IMR-90 (cell line): Measurements from ENCODE around the gene OR5B3. TPM values are rescaled to one million over a fixed set of nuclear protein-coding genes. Genes with fewer than 3 reads are reported as not detected.

Source experiments
- ATAC-seq: fragments of 200-7000 bp; cut with Tn5 transposase; 2 replicates; pipeline ENCODE4 v1.9.1; 2020; ENCODE audit warnings: low read depth, mild to moderate bottlenecking, moderate library complexity
- BruUV-seq: library from RNA; stranded (reverse); fragments of 400-500 nt; replicated peaks from 2 replicates; lab custom pipeline; 2021; lab: Mats Ljungman, UMichigan
- CTCF ChIA-PET: fragments of 300-600 bp; formaldehyde crosslinking; extraction: SDS; loops from one replicate; lab custom pipeline; 2021; ENCODE audit warnings: antibody characterized with exemption; lab: Yijun Ruan, JAX
- POLR2A ChIA-PET: fragments of 300-600 bp; sonication (Branson Sonifier 250); formaldehyde crosslinking; loops from one replicate; lab custom pipeline; 2022; ENCODE audit warnings: antibody characterized with exemption; ENCODE audit not compliant: unreplicated experiment; lab: Charles Lee
- DNase-seq: peaks from one replicate; pipeline ENCODE4 v3.0.0; 2013
- H2AFZ ChIP-seq: replicated peaks from 2 replicates; pipeline ENCODE3; 2013; ENCODE audit warnings: low read length, mild to moderate bottlenecking; ENCODE audit not compliant: poor library complexity
- H2AK5ac ChIP-seq: 2 replicates; pipeline ENCODE4 v1.6.1; 2013; ENCODE audit warnings: low read depth, low read length, inconsistent platforms
- H2AK9ac ChIP-seq: replicated peaks from 2 replicates; pipeline ENCODE3; 2013; ENCODE audit warnings: mild to moderate bottlenecking, low read depth, low read length, moderate library complexity; ENCODE audit not compliant: poor library complexity
- H2BK120ac ChIP-seq: 2 replicates; pipeline ENCODE4 v1.6.1; 2013; ENCODE audit warnings: low read depth, low read length, inconsistent platforms
- H2BK15ac ChIP-seq: 3 replicates; pipeline ENCODE4 v1.6.1; 2013; ENCODE audit warnings: low read depth, low read length, inconsistent platforms
- H2BK20ac ChIP-seq: 2 replicates; pipeline ENCODE4 v1.6.1; 2013; ENCODE audit warnings: low read depth, mild to moderate bottlenecking, inconsistent platforms, low read length, moderate library complexity
- H2BK5ac ChIP-seq: 2 replicates; pipeline ENCODE4 v1.6.1; 2013; ENCODE audit warnings: mild to moderate bottlenecking, low read depth, low read length, inconsistent platforms; ENCODE audit not compliant: poor library complexity, severe bottlenecking
- H3K14ac ChIP-seq: replicated peaks from 2 replicates; pipeline ENCODE4 v1.6.1; 2013; ENCODE audit warnings: low read depth, low read length, inconsistent platforms
- H3K18ac ChIP-seq: 2 replicates; pipeline ENCODE4 v1.6.1; 2013; ENCODE audit warnings: low read depth, low read length, control low read depth
- H3K23ac ChIP-seq: 2 replicates; pipeline ENCODE4 v1.6.1; 2013; ENCODE audit warnings: low read depth, low read length, inconsistent platforms
- H3K27ac ChIP-seq: 2 replicates; pipeline ENCODE4 v1.5.1; 2013; ENCODE audit warnings: mild to moderate bottlenecking, control low read depth, low read length; ENCODE audit not compliant: insufficient read depth
- H3K27me3 ChIP-seq: 2 replicates; pipeline ENCODE4 v1.6.1; 2013; ENCODE audit warnings: low read length; ENCODE audit not compliant: control insufficient read depth, insufficient read depth
- H3K36me3 ChIP-seq: 2 replicates; pipeline ENCODE4 v1.6.1; 2013; ENCODE audit warnings: low read length, mixed read lengths; ENCODE audit not compliant: control insufficient read depth, insufficient read depth
- H3K4ac ChIP-seq: 2 replicates; pipeline ENCODE4 v1.6.1; 2013; ENCODE audit warnings: low read depth, low read length, inconsistent platforms
- H3K4me1 ChIP-seq: 2 replicates; pipeline ENCODE4 v1.6.1; 2013; ENCODE audit warnings: low read length, mixed read lengths; ENCODE audit not compliant: control insufficient read depth, insufficient read depth
- H3K4me2 ChIP-seq: 2 replicates; pipeline ENCODE4 v1.6.1; 2013; ENCODE audit warnings: low read depth, mild to moderate bottlenecking, control low read depth, low read length, moderate library complexity
- H3K4me3 ChIP-seq: 2 replicates; pipeline ENCODE4 v1.5.1; 2013; ENCODE audit warnings: low read depth, mild to moderate bottlenecking, control low read depth, low read length, moderate library complexity; ENCODE audit not compliant: insufficient read depth
- H3K56ac ChIP-seq: 2 replicates; pipeline ENCODE4 v1.6.1; 2013; ENCODE audit warnings: low read length, inconsistent platforms; ENCODE audit not compliant: insufficient read depth; ENCODE audit errors: extremely low read depth
- H3K79me1 ChIP-seq, 2 experiments: 2 replicates each; pipeline ENCODE4 v1.6.1; 2013; ENCODE audit warnings: low read length in 2 of 2, inconsistent platforms in 1 of 2, low read depth in 1 of 2
- H3K9ac ChIP-seq: 2 replicates; pipeline ENCODE4 v1.6.1; 2013; ENCODE audit warnings: low read depth, low read length, control low read depth
- H3K9me1 ChIP-seq: 2 replicates; pipeline ENCODE4 v1.6.1; 2013; ENCODE audit warnings: low read length, inconsistent platforms; ENCODE audit not compliant: insufficient read depth
- H3K9me3 ChIP-seq: 2 replicates; pipeline ENCODE4 v1.6.1; 2013; ENCODE audit warnings: low read length; ENCODE audit not compliant: control insufficient read depth, insufficient read depth
- H4K20me1 ChIP-seq: 2 replicates; pipeline ENCODE4 v1.6.1; 2013; ENCODE audit warnings: low read length, inconsistent platforms; ENCODE audit not compliant: insufficient read depth
- H4K5ac ChIP-seq: 2 replicates; pipeline ENCODE4 v1.6.1; 2013; ENCODE audit warnings: mild to moderate bottlenecking, low read depth, low read length, control low read depth
- H4K8ac ChIP-seq, 2 experiments: 2 replicates each; pipeline ENCODE4 v1.6.1; 2013; ENCODE audit warnings: low read depth in 2 of 2, low read length in 2 of 2, control low read depth in 1 of 2, inconsistent platforms in 1 of 2
- H4K91ac ChIP-seq: 2 replicates; pipeline ENCODE4 v1.6.1; 2013; ENCODE audit warnings: low read depth, low read length, inconsistent platforms; ENCODE audit not compliant: insufficient read depth
- BHLHE40 ChIP-seq: fragments of 150-350 bp; IDR thresholded peaks from 2 replicates; pipeline ENCODE4 v1.6.1; 2016; ENCODE audit warnings: mild to moderate bottlenecking, low read depth, low read length
- CEBPB ChIP-seq: IDR thresholded peaks from 2 replicates; pipeline ENCODE4 v1.6.1; 2012; ENCODE audit warnings: low read depth, low read length, improper control_type of control experiment
- CHD1 ChIP-seq: IDR thresholded peaks from 2 replicates; pipeline ENCODE4 v1.6.1; 2012; ENCODE audit warnings: low read depth, low read length, improper control_type of control experiment
- FOS ChIP-seq: fragments of 150-350 bp; IDR thresholded peaks from 2 replicates; pipeline ENCODE4 v1.6.1; 2016; ENCODE audit warnings: low read depth, low read length
- MAFK ChIP-seq: IDR thresholded peaks from 2 replicates; pipeline ENCODE4 v1.6.1; 2012; ENCODE audit warnings: low read depth, low read length, improper control_type of control experiment
- MAZ ChIP-seq: IDR thresholded peaks from 2 replicates; pipeline ENCODE4 v1.6.1; 2012; ENCODE audit warnings: low read depth, mild to moderate bottlenecking, low read length, improper control_type of control experiment, moderate library complexity, borderline replicate concordance
- MXI1 ChIP-seq: IDR thresholded peaks from 2 replicates; pipeline ENCODE4 v1.6.1; 2012; ENCODE audit warnings: low read depth, mild to moderate bottlenecking, low read length, moderate library complexity, borderline replicate concordance
- NFE2L2 ChIP-seq: fragments of 150-350 bp; IDR thresholded peaks from 2 replicates; pipeline ENCODE4 v1.6.1; 2016; ENCODE audit warnings: low read depth, mild to moderate bottlenecking, low read length
- POLR2A ChIP-seq: IDR thresholded peaks from 2 replicates; pipeline ENCODE4 v1.6.1; 2012; ENCODE audit warnings: mild to moderate bottlenecking, low read depth, low read length
- RAD21 ChIP-seq: IDR thresholded peaks from 2 replicates; pipeline ENCODE4 v1.6.1; 2012; ENCODE audit warnings: low read length, improper control_type of control experiment
- RCOR1 ChIP-seq: IDR thresholded peaks from 2 replicates; pipeline ENCODE4 v1.6.1; 2012; ENCODE audit warnings: mild to moderate bottlenecking, low read length, improper control_type of control experiment; ENCODE audit not compliant: insufficient replicate concordance
- RFX5 ChIP-seq: IDR thresholded peaks from 2 replicates; pipeline ENCODE4 v1.8.0; 2012; ENCODE audit warnings: low read depth, mild to moderate bottlenecking, low read length, moderate library complexity
- SMC3 ChIP-seq: fragments of 150-350 bp; IDR thresholded peaks from 2 replicates; pipeline ENCODE4 v1.6.1; 2016; ENCODE audit warnings: low read depth, mild to moderate bottlenecking, antibody characterized with exemption, low read length, moderate library complexity
- dilution Hi-C: fragments of 300-500 bp; cut with HindIII; formaldehyde crosslinking; loops from one replicate; pipeline ENCODE4 v1.14.3; 2018; ENCODE audit warnings: low sequenced_read_pairs; ENCODE audit not compliant: unreplicated experiment
- in situ Hi-C: fragments of 300-500 bp; cut with MboI; formaldehyde crosslinking; loops from 3 replicates; pipeline ENCODE4 v1.14.3; 2019; ENCODE audit warnings: low sequenced_read_pairs, inconsistent platforms, mixed read lengths
- intact Hi-C: fragments of 100-400 bp; cut with micrococcal nuclease; formaldehyde crosslinking; loops from 2 replicates; pipeline ENCODE4 v1.10.0; 2022
- polyA plus RNA-seq, 3 experiments: library from polyadenylated mRNA; depleted of rRNA; stranded (reverse); fragments of >200 nt; gene quantifications; 2 replicates each; pipeline ENCODE4 v1.2.3, GENCODE V29; 2012; ENCODE audit warnings: low replicate concordance in 1 of 3
- total RNA-seq: library from RNA; depleted of rRNA; stranded (reverse); fragments of >200 nt; gene quantifications from 2 replicates; pipeline ENCODE4 v1.2.3, GENCODE V29; 2012
- TF ChIP-seq, protein P1 (sequence below): conservative IDR thresholded peaks from 2 replicates; pipeline ENCODE4 v1.5.1; 2012; ENCODE audit warnings: mild to moderate bottlenecking, low read depth, low read length, improper control_type of control experiment
- TF ChIP-seq, protein P2 (sequence below): fragments of 150-350 bp; IDR thresholded peaks from 2 replicates; pipeline ENCODE4 v1.6.1; 2016; ENCODE audit warnings: low read depth, mild to moderate bottlenecking, low read length, moderate library complexity, borderline replicate concordance
- TF ChIP-seq, protein P3 (sequence below): fragments of 150-350 bp; IDR thresholded peaks from 2 replicates; pipeline ENCODE4 v1.6.1; 2017; ENCODE audit warnings: mild to moderate bottlenecking, antibody characterized with exemption, low read length, low read depth

OR5B3 gene
- total and polyA plus RNA-seq, 2 of the 4 experiments (the other 2 are of a cell fraction), result not detected

DNA sequence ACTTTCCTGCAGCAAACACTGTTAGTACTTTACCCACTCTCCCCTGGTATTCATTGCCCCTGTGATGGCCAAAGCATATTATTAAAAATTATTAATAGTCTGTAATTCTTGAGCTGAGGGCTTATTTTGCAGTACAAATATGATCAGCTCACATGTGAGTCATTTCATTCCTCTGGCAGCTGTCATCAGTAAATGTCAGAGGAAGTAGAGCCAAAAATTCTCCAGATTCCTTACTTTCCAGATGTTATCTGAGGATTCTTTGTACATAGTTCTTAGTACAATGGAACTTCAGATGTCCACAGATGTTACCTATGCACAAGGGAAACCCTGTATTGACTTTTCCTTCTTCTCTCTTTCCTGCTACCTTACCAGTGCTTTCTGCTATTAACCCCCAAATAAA lies 12.5 kb downstream of the OR5B3 start:
- ATAC-seq, result peak; percentile 30
- H3K79me1 ChIP-seq, result no peaks in the 10 kb centered on the region

More for the DNA sequence above, 12.5 kb downstream of the OR5B3 start:
- Histone ChIP-seq H2BK120ac (peak overlapping the region; percentile 96), H2BK15ac (peak overlapping the region; percentile 45; the same call in 1 of the 3 replicates), H3K27me3 (no peaks in the 10 kb centered on the region), H3K4ac (peak overlapping the region; percentile 95; the same call in 1 of the 2 replicates), H3K4me1 (peaks cover 13% of the 10 kb centered on the region; the same call in 1 of the 2 replicates), H4K20me1 (no peaks in the 10 kb centered on the region), H3K18ac (peak overlapping the region; percentile 95; the same call in 1 of the 2 replicates), H3K9me3 (peaks cover 8% of the 10 kb centered on the region), H4K5ac (peak overlapping the region; percentile 97; the same call in 1 of the 2 replicates), H2BK20ac (peak overlapping the region; percentile 89), H3K27ac (no peak overlapping the region; the same call in 1 of the 2 replicates), H4K8ac (peak overlapping the region; percentile 68 to 90), H3K23ac (peak overlapping the region; percentile 65; the same call in 1 of the 2 replicates), H3K36me3 (no peaks in the 10 kb centered on the region), H2BK5ac (peak overlapping the region; percentile 100), H3K4me2 (no peak overlapping the region), H3K56ac (peak overlapping the region; percentile 97), H3K9ac (no peak overlapping the region), H2AK5ac (peak overlapping the region; percentile 95; the same call in 1 of the 2 replicates), H3K9me1 (no peaks in the 10 kb centered on the region), H3K14ac (peak overlapping the region; percentile 76; the same call in 1 of the 2 replicates), H2AFZ (no peak overlapping the region), H4K91ac (peak overlapping the region; percentile 97), H2AK9ac (no peak overlapping the region), H3K4me3 (no peak overlapping the region)
- dilution Hi-C loops, result no loop called here
- no TSS peak for BruUV-seq
- ChIA-PET POLR2A (no interaction called here), CTCF (no interaction called here)
- intact Hi-C loops, result loop anchor here (1.0 to 10.0 kb wide), 6 partner anchors 62 to 632 kb away; partner anchors contain the start of gene CTNND1
- DNase-seq, result peak; percentile 82
- in situ Hi-C loops, result no loop called here
- no peak for TF ChIP-seq CEBPB
- no peak for TF ChIP-seq RCOR1
- no peak for TF ChIP-seq MAFK
- no peak for TF ChIP-seq RAD21
- TF ChIP-seq NFE2L2, result no peak
- no peak for TF ChIP-seq POLR2A
- no peak for TF ChIP-seq RFX5
- TF ChIP-seq CHD1, result no peak
- TF ChIP-seq, protein P1, sequence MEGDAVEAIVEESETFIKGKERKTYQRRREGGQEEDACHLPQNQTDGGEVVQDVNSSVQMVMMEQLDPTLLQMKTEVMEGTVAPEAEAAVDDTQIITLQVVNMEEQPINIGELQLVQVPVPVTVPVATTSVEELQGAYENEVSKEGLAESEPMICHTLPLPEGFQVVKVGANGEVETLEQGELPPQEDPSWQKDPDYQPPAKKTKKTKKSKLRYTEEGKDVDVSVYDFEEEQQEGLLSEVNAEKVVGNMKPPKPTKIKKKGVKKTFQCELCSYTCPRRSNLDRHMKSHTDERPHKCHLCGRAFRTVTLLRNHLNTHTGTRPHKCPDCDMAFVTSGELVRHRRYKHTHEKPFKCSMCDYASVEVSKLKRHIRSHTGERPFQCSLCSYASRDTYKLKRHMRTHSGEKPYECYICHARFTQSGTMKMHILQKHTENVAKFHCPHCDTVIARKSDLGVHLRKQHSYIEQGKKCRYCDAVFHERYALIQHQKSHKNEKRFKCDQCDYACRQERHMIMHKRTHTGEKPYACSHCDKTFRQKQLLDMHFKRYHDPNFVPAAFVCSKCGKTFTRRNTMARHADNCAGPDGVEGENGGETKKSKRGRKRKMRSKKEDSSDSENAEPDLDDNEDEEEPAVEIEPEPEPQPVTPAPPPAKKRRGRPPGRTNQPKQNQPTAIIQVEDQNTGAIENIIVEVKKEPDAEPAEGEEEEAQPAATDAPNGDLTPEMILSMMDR, result no peak
- no peak for TF ChIP-seq FOS
- no peak for TF ChIP-seq BHLHE40
- no peak for TF ChIP-seq MXI1
- TF ChIP-seq MAZ, result no peak
- TF ChIP-seq, protein P2, sequence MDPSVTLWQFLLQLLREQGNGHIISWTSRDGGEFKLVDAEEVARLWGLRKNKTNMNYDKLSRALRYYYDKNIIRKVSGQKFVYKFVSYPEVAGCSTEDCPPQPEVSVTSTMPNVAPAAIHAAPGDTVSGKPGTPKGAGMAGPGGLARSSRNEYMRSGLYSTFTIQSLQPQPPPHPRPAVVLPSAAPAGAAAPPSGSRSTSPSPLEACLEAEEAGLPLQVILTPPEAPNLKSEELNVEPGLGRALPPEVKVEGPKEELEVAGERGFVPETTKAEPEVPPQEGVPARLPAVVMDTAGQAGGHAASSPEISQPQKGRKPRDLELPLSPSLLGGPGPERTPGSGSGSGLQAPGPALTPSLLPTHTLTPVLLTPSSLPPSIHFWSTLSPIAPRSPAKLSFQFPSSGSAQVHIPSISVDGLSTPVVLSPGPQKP, result no peak
- no peak for TF ChIP-seq SMC3
- TF ChIP-seq, protein P3, sequence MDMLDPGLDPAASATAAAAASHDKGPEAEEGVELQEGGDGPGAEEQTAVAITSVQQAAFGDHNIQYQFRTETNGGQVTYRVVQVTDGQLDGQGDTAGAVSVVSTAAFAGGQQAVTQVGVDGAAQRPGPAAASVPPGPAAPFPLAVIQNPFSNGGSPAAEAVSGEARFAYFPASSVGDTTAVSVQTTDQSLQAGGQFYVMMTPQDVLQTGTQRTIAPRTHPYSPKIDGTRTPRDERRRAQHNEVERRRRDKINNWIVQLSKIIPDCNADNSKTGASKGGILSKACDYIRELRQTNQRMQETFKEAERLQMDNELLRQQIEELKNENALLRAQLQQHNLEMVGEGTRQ, result no peak
